Measurements from ENCODE around the gene AOPEP.

AOPEP gene

DNA sequence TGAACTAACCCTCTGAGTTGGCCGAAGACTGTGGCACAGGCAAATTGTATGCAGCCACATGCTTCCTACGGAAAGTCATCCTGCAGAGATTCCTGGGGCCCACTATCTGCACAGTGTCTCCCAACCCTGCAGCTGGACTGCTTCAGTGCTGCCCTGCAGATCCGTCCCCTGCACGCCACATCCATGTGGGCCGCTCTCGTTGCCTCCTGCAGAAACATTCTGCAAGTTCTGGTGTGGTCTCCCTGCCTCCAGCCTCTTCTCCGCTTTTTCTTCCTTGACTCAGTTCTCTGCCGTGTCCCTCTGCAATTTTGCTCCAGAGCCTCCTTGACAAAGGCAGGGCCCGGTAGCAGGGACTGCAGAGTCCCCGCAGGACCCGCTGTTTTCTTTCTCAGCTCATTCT, 249.0 kb downstream of the AOPEP start:
- DNase-seq = no peak

DNA sequence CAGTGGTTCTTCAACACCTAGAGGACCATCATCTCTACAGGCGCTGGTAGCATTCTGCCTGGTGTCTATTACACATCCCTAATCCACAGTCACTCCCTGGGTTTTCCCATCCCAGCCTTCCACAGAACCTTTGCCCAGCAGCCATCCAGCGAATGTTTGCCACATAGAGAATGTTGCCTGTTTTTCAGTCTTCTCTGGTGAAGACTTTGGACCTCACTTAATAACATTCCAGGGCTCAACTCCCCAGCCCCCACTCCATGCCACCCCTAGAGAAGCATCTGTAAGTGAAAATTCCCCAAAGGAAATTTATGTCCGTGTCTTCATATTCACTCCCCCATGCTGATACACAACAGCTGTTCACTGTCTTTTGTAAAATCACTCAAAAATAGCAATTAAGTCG, 249.6 kb downstream of the AOPEP start:
- no peak for DNase-seq

DNA sequence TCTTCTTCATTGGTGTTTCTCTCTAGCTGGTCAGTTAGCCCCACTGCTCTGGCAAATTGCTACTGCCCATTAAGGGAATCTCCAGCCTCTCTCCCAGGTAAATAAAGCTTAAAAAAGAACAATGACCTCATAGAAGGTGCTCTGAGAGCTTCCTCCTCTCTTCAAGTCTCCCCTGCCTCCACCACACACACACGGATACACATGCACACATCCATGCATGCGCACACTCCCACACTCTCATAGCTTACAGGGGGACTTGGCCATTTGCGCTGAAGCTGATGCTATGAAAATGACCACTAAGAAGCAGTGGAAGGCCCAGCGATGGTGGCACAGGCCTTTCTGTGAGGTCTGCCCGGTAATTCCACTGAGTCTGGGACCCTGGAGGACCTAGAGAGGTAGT, 250.9 kb downstream of the AOPEP start:
- DNase-seq = no peak

DNA sequence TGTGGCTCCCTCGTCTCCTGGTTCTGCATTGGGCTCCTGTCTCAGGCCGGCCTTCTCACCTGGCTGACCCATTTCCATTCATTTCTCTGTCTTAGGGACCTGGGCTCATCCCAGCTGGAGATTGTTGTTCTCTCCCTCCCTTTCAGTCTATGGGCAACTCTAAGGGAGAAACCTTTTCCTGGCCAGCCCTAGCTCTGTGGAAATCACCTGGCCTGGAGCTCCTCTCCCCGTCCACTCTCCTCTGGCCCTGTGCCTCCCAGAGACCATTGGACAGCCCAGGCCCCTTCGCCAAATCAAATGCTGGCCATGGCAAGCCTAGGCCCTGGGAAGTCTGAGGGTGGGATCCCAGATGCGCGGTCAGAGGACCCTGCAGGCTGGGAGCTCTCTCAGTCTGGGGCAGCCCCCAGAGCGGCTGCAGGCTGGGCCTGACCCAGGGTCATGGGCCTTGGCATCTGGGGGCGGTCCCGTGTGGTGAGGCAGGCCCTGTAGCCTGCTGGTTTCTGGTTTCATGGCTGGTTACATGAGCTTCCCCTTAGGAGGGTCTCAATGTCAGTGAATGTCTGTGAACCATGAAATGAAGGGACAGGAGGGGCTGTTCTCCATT, 253.5 kb downstream of the AOPEP start:
- no peak for DNase-seq

DNA sequence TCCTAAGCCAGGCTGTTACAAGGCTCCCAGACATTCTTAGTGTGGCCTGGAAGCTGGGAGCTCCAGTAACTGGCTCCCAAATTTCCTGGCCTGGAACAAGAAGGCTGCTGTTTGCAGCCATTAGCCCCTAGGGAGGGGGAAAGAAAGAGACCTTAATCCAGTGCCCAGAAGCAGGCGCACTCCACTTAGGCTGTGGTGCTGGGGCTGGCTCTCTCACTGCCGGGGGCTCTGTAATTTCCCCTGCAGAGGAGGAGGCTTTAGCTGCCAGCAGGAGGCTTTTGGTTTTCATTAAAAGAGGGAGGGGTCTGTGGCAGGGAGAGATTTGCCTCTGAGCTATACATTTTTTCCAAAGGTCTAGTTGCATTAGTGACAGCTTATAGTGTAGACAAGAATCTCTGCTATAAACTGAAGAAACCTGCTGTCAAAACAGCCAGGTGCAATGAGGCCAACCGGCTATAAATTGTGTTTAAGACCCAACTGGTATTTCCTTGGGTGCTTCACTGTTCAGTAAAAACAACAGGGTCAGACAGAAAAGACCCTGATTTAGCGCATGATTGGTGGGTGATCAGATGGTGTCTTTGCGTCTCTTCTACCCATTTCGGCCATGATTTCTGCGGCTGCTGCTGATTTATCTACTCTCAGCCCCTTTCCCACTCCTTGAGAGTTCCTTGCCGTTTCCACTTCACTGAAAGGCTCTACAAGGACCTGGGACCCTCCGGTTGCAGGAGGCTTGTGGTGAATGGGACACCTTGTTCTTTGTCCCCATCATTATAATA, 254.6 kb downstream of the AOPEP start:
- no peak for DNase-seq

DNA sequence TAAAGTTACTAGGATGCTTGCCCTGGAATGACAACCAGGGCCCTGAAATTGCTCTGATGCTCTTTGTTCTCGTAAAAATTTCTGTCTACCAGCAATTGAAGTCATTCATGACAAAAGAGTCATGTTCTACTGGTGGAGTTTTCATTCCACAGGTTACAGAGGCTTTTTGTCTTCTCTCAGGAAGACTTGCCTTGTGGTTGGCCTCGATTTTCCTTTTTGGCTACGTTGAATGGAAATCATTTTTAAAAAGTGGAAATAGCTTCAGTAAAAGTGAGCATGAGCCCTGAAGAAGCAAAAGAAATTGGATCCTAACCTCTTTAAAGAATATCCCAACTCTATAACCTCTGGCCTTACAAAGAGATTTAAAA, 255.2 kb downstream of the AOPEP start:
- no peak for DNase-seq

DNA sequence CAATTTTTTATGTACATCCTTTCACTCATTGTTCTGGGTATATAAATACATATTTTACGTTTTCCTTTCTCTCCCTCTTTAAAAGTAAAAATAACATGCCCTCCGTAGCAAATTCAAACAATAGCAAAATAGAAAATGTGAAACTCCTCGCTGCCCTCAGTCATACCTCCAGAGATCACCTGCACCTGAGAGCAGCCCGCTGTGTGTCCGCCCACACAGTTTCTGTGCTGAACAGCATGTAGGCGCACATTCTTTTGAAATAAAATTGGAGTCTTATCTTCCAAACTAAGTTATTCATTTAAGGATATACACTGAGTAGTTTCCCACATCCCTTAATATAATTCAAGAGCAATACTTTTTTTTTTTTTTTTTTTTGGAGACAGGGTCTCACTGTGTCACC, 255.7 kb downstream of the AOPEP start:
- no peak for DNase-seq

DNA sequence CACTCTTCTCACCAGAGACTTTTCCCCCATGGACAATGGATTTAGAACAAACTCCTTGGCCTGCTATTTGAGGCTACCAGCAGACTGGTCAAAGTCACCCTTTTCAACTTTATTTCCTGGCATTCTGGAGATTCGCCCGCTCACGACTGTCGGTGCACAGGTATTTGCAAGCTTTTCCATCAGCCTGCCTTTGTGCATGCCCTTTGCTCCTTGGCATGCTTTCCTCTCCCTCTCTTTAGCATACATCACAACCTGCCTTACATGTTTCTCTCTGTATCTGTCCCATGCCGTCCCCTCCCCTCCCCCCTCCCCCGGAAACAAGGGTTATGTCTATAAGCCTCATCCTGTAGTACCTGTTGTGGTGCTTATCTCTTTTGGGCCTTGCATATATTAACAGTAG, 257.1 kb downstream of the AOPEP start:
- no peak for DNase-seq

DNA sequence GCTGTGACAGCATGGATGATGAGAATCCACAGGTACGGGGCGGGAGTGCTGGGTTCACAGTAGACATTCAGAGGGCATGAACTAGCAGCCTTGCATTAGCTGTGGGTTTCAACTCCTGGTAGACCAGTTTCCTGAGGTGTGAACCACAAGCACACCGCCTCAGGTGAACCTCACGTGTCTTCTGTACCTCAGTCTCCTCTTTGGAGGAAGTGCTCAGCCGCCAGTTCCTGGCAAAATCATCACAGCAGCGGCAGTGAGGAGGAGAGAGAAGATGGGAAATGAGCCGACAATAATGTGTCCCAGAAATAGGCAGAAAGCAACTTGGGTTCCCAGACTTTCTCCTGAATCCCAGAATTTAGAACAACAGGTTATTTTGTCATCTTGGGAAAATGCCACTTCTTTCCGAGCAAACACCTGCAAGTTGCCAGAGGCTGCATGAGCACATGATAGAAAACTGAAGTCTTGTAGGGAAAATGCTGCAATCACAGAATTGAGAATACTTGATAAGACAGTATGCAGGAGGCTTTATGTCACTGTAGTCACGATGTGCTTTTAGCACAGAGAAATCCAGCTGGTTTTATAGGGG, 258.5 kb downstream of the AOPEP start:
- no peak for DNase-seq

DNA sequence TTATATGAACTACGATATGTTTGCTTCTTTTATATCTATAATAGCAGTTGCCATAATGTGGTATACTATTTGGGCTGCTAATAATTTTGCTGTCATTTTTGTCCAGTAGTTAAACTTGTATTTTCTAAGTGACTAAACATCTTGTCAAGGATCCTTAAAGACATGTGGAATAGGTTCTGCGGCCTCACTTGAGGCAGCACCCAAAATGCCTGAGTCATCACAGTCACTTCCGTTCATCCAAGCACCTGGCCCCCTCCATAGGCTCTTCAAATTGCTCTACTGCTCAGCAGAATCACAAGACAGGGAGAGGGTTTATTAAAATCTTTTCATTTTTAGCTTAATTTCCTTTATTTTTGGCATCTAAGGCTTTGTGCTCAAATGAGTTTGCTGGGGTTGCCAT, 259.1 kb downstream of the AOPEP start:
- DNase-seq = no peak

DNA sequence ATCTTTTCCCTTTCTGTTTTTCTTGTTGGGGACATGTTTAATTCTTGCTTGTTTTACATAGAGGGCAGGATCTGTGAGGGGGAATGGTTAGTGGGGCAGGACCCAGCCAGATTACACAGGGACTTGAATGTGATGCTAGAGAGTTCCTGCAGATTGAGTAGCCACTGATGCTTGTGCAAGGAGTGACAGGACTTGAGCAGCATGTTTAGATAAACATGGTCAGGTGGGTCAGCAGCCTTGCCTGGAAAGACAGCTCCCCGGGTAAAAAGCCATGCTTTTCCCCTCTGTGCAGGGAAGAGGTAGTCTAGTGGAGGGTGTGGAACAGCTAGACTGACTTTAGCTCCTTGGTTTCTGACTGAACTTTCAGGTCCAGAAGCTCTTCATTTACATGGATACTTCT, 261.2 kb downstream of the AOPEP start:
- no peak for DNase-seq

DNA sequence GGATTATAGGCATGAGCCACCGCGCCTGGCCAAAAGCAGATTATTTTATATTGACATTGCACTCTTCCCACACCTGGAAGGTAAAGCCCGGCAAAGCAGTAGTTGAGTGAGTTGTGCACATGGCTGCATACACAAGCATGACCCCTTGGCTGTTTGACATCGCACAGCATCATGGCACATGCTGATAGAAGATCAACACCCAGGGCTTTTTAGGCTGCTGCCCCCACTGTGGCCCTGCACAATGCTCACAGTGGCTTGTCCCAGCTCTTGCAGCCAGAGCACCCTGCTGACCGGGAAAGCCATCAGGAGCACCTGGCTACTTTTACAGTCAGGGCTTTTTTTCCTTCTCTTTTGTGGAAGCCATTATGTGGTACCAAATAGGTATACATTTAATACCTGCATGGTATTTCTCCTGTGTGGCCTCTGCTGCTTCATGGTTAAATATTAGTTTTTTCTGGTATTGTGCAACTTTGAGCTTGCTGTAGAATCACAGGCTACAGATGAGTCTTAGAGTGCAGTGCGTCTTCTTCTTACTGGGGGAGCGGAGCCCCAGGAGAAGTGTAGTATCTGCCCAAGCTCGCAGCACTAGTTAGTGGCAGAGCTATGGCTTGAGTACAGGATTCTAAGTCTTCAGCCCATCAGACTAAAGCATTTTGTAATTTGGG, 264.5 kb downstream of the AOPEP start:
- no peak for DNase-seq

DNA sequence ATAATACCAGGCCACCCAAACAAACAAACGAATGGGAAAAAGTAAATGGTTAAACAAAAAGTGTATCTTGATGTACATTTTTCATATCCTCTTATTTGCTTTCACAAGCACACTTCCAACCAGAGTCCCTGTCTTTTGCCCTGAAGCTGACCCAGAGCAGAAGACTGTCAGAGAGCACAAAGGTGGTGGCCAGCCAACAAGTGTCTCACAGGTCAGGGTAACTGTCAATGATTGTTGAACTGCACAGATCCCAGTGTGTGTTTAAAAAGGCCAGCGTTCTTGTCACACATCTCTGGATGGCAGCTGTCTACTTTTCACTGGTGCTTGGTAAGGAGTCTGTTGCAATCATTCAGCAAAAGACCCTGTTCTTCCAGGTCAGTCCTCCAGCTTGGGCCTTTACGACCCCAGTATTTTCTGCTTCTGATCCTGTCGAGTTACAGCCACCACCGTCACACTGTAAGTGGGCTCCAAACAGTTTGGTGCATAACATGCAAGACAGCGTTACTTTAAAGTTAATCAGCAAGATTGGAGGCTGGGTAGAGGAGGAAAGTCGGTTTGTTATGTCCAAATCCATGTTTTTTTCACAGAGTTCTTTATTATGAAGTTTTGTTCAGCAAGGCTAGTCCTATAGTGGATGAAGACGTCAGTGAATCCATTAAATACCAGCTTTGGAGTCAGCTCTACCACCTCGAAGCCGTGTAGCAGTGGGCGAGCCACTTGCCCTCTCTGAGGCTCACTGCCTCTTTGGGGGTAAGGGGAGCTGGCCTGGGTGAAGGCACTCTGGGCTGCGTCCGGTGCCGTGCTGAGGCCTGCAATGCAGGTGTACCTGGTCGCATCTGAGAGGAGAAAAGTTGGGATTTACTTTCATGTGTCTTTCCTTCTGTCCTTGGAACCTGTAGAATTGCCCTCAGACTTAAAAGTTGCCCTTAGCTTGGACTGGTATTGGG, 265.7 kb downstream of the AOPEP start:
- no peak for DNase-seq

DNA sequence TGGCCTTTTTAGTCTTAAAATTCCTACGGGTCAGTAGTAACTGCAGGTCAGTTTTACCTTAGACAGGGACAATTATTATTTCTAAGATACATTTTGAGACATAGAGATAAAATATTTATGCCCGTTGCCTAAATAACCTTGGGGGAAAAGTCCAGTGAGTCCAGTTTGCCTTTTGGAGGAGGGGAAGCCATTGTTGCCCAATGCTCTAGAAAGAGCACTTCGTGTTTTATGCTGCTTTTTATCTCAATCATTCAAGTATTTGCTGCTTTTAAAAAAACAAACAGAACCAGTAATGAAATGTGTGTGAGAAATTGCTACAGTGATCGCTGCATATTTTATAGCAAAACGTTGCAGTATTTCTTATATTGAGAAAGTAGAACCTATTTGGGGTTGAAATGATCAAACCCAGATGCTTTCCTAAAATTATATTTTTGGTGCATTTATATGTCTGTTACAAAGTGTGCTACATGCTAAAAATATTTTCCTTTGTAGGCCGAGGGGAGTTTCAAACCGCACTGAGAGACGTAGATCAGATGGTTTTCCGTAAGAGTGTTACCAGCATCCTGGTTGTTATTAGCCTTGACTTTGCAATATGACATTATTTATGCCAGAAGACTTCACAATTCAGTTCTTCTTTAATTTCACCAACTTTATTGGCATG, 266.8 kb downstream of the AOPEP start:
- DNase-seq = no peak

DNA sequence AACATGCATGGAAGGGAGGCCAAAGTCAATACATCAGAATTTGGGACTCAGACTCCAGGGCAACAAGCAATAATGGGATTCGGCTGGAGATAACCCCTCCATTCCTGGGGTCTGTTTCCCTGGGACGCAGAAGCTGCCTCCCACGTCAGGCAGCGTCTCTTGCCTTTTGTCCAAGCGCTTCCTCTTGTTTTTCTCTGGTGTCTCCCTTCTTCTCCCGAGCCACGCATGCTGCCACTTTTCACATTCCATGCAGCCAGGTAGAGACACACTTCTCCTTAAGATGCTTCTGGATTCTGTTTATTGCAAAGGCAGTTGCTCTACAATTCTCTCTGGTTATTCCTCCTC, 267.3 kb downstream of the AOPEP start:
- no peak for DNase-seq

DNA sequence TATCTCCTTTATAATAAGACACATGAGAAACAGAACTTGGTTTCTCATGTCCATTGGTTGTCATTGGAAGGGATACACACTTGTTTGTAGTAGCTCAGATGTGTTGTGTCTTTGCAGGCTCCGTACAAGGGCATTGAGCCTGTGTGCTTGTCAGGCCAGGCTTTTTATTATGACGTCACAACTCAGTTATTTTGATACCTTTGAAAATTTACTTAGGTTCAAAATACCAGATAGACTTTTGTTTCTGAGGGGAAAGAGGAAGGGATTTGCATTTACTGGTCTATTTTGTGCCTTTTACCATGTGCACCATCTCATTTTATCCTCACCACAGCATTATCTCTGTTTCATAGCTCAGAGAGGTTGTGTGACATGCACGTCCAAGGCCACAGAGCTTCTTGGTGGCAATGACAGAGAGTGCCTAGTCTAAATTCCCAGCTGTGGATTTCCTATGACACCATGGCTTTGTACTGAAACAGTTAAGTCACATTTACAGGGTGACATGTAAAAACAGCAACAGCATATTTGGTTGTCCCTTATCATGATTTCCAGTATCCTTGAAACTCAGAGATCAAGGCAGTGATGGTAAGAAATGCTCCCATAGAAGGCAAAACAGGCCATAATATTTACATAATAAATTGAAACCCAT, 268.7 kb downstream of the AOPEP start:
- DNase-seq = no peak

DNA sequence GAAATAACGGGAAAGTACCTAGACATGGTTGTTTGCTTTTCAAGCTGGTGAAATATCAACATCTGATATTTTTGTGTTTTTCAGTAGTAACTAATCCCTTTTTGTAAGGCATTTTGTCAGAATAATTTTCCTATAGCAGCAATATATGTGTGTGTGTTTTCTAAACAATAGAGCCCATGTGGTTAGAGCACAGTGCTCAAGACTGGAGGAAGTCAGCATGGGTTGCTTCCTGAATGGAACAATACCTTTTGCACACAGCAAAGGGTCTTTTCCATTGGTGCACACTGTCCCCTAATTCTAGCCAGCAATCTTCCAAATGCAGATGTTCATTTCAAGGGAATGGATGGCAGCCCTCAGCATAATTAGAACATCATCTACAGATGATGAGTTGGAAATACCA, 270.1 kb downstream of the AOPEP start:
- no peak for DNase-seq

DNA sequence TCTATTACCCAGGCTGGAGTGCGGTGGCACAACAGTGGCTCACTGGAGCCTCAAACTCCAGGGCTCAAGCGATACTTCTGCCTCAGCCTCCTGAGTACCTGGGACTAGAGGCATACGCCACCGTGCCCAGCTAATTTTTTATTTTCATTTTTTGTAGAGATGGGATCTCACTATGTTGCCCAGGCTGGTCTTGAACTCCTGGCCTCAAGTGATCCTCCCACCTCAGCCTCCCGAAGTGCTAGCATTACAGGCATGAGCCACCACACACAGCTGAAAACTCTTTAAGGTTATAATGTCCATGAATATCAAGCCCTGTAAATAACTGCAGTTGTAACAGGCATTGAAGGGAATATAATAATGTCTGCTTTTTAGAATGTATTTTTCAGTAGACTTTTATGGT, 271.2 kb downstream of the AOPEP start:
- no peak for DNase-seq

DNA sequence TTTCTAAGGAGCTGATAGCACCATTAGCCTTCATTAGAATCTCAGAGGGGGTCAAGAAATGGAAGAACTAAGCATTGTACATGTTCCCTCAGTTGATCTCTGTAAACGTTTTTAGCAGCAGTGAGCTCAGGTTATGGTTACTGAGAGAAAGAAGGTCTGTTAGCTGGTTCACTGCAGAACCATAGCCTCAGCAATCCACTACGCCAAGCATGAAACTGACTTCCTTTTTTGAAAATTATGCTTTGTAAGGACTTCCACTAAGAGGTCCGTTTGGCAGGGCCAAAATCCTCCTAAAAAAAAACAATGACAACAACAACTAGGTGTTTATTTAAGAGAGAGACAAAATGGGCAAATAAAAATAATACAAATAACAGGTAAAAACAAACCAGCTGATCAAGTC, 273.3 kb downstream of the AOPEP start:
- no peak for DNase-seq

DNA sequence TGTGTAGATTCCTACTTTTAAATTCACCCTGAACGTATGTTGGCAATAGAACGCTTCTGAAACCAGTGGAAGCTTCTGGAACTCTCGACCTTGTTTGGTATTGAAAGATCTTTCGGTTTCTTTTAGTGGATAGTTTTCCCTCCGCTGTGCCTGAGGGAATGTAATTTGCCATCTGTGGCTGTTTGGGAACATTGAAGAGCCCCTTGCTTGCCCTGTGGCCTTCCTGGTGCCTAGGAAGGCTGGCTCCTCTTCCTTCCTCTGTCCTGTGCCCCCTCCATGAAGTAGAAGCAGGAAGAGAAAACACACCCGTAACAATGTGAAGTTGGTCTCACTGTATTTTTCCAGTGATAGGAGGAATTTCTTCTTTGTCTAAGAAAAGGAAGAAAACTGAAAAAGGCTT, 274.3 kb downstream of the AOPEP start:
- no peak for DNase-seq

DNA sequence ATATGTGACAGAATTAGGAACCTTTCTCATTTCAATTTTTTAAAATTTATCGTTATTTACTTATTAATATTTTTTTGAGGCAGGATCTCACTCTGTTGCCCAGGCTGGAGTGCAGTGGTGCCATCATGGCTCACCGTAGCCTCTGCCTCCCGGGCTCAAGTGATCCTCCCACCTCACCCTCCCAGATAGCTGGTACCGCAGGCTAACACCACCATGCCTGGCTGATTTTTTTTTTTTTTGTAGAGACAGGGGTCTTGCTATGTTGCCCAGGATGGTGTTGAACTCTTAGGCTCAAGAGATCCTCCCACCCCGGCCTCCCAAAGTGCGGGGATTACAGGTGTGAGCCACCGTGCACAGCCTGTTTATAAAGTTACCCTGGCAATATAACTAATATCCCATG, 275.2 kb downstream of the AOPEP start:
- no peak for DNase-seq
